ENCODE results near the gene SPIN1.
A peak's percentile ranks its signal among the peaks of the same experiment; 100 is the strongest.

SPIN1 gene

GRCh38 chr9:88501086-88501485 lies 112.8 kb downstream of the SPIN1 start:
- no peak for DNase-seq

- DNase-seq: no peak
Measured at GRCh38 chr9:88502552-88503034, 114.3 kb downstream of the SPIN1 start.

- DNase-seq: no peak
Measured at GRCh38 chr9:88503081-88503844, 115.0 kb downstream of the SPIN1 start.

GRCh38 chr9:88503845-88504764 lies 115.9 kb downstream of the SPIN1 start:
- DNase-seq: no peak

- DNase-seq: no peak
Measured at GRCh38 chr9:88508326-88508725, 120.1 kb downstream of the SPIN1 start.

- no peak for DNase-seq
Measured at GRCh38 chr9:88511906-88512305, 123.7 kb downstream of the SPIN1 start.

- DNase-seq: no peak
Measured at GRCh38 chr9:88514247-88514646, 126.0 kb downstream of the SPIN1 start.

- peak; percentile 39 for DNase-seq
Measured at GRCh38 chr9:88521308-88521707, 133.1 kb downstream of the SPIN1 start.

GRCh38 chr9:88522360-88522759 lies 134.1 kb downstream of the SPIN1 start:
- no peak for DNase-seq

GRCh38 chr9:88523056-88523455 lies 134.8 kb downstream of the SPIN1 start:
- DNase-seq: no peak

GRCh38 chr9:88524911-88525310 lies 136.7 kb downstream of the SPIN1 start:
- no peak for DNase-seq

- no peak for DNase-seq
Measured at GRCh38 chr9:88527618-88528017, 139.4 kb downstream of the SPIN1 start.

Data from femur (tissue), 1 donor.